Esophagus squamous epithelium (tissue), 5 donors: ENCODE data around the gene TNRC6A. TPM values are rescaled to one million over a fixed set of nuclear protein-coding genes. Genes with fewer than 3 reads are reported as not detected.

Experiments used
- DNase-seq: peaks from one replicate; lab custom pipeline; 2025; lab: John Stamatoyannopoulos, UW
- H3K27ac ChIP-seq, 4 donors: fragments of 200-600 bp; sonication (generic); one replicate each; pipeline ENCODE4 v1.5.1; 2016 to 2019; ENCODE audit warnings: mild to moderate bottlenecking in 1 of 4
- H3K27me3 ChIP-seq, 4 donors: fragments of 200-600 bp; sonication (generic); 1 replicate in 3 of 4; 2 replicates in 1 of 4; pipeline versions ENCODE4 v1.5.1 to v1.6.0; 2017 to 2021; ENCODE audit warnings: antibody characterized with exemption in 1 of 4
- H3K36me3 ChIP-seq, 3 donors: fragments of 200-600 bp; sonication (generic); one replicate each; pipeline ENCODE4 v1.5.1; 2016 to 2019
- H3K4me1 ChIP-seq, 3 donors: fragments of 200-600 bp; sonication (generic); one replicate each; pipeline ENCODE4 v1.5.1; 2017 to 2019
- H3K4me3 ChIP-seq, 4 donors: fragments of 200-600 bp; sonication (generic); 1 replicate in 3 of 4; 2 replicates in 1 of 4; pipeline ENCODE4 v1.5.1; 2016 to 2019; ENCODE audit warnings: mild to moderate bottlenecking in 2 of 4, moderate library complexity in 1 of 4
- H3K9me3 ChIP-seq, 3 donors: fragments of 200-600 bp; sonication (generic); one replicate each; pipeline ENCODE4 v1.5.1; 2016 to 2019
- CTCF ChIP-seq, 6 experiments: fragments of 450-650 bp in 4 of 6; fragments of 200-600 bp in 2 of 6; sonication (generic) in 2 of 6; IDR thresholded peaks; one replicate each; pipeline ENCODE4 v1.5.1; 2016 to 2019; ENCODE audit warnings: antibody characterized with exemption in 6 of 6, mild to moderate bottlenecking in 4 of 6, moderate library complexity in 4 of 6
- POLR2A ChIP-seq, 4 donors: fragments of 450-650 bp; IDR thresholded peaks; one replicate each; pipeline ENCODE4 v1.6.1; 2017; ENCODE audit warnings: antibody characterized with exemption in 4 of 4, mild to moderate bottlenecking in 4 of 4, moderate library complexity in 3 of 4
- WGBS, 2 donors: methylation state at CpG; one replicate each; pipeline ENCODE4 v1.1.5; 2018; 5-methylcytosine and 5-hydroxymethylcytosine counted together
- intact Hi-C: fragments of 100-400 bp; cut with DNase I; formaldehyde crosslinking; loops from one replicate; pipeline ENCODE4 v1.15.0; 2022
- total RNA-seq, 4 donors: library from RNA; depleted of rRNA; stranded (reverse); fragments of >200 nt; gene quantifications; one replicate each; pipeline ENCODE4 v1.1.0, GENCODE V29; 2016
- donor health status: DM: yes; HTN: yes; CAD: no.

The TNRC6A gene
- total RNA-seq, 4 donors from 2014 or later = 12.3 to 34.0 (median 18.5) TPM

GRCh38 chr16:24849641-24850040, 120.2 kb downstream of the TNRC6A start:
- DNase-seq = no peak

GRCh38 chr16:24850289-24850938, 121.0 kb downstream of the TNRC6A start:
- Histone ChIP-seq H3K36me3 (no peaks in the 10 kb centered on the region), H3K27ac (no peak overlapping the region), H3K4me3 (no peak overlapping the region), H3K9me3 (no peaks in the 10 kb centered on the region), H3K27me3 (no peaks in the 10 kb centered on the region), H3K4me1 (peaks cover 6 to 25% (median 14%) of the 10 kb centered on the region in 3 donors)
- DNase-seq = no peak
- WGBS, 2 donors = 61 to 74% methylated on average over 4 to 9 of the region's 9 CpGs
- no peak for TF ChIP-seq POLR2A (IDR thresholded peaks at IDR 0.05)
- intact Hi-C loops = no loop called here

More at GRCh38 chr16:24849641-24850040, 120.2 kb downstream of the TNRC6A start:
- Histone ChIP-seq H3K27me3 (no peaks in the 10 kb centered on the region), H3K9me3 (no peaks in the 10 kb centered on the region), H3K4me1 (peaks cover 6 to 25% (median 14%) of the 10 kb centered on the region in 3 donors), H3K4me3 (no peak overlapping the region), H3K27ac (no peak overlapping the region), H3K36me3 (no peaks in the 10 kb centered on the region)
- WGBS, 2 donors = 88 to 92% methylated on average over 5 of the region's 5 CpGs
- no peak for TF ChIP-seq CTCF (IDR thresholded peaks at IDR 0.05)
- TF ChIP-seq POLR2A (IDR thresholded peaks at IDR 0.05) = no peak
- intact Hi-C loops = no loop called here

- intact Hi-C loops = no loop called here
- DNase-seq = no peak
- peaks cover 6 to 25% (median 14%) of the 10 kb centered on the region in 3 donors for H3K4me1 ChIP-seq
Measured at GRCh38 chr16:24851700-24852099, 122.2 kb downstream of the TNRC6A start.

GRCh38 chr16:24852281-24852721, 122.8 kb downstream of the TNRC6A start:
- Histone ChIP-seq H3K36me3 (no peaks in the 10 kb centered on the region), H3K4me1 (peaks cover 6 to 25% (median 14%) of the 10 kb centered on the region in 3 donors), H3K27ac (no peak overlapping the region), H3K9me3 (no peaks in the 10 kb centered on the region), H3K4me3 (no peak overlapping the region), H3K27me3 (peaks cover 0 to under 1% (median 0%) of the 10 kb centered on the region in 4 donors)
- DNase-seq = no peak
- 36 to 49% methylated on average over 5 to 7 of the region's 8 CpGs for WGBS, 2 donors
- intact Hi-C loops = no loop called here
- TF ChIP-seq CTCF (IDR thresholded peaks at IDR 0.05) (no peak), POLR2A (IDR thresholded peaks at IDR 0.05) (no peak)

More at GRCh38 chr16:24851700-24852099, 122.2 kb downstream of the TNRC6A start:
- H3K4me3 ChIP-seq = no peak overlapping the region
- H3K27me3 ChIP-seq = no peaks in the 10 kb centered on the region
- H3K36me3 ChIP-seq = no peaks in the 10 kb centered on the region
- no peaks in the 10 kb centered on the region for H3K9me3 ChIP-seq
- 34 to 38% methylated on average over 8 of the region's 8 CpGs for WGBS, 2 donors
- TF ChIP-seq CTCF (IDR thresholded peaks at IDR 0.05) (no peak), POLR2A (IDR thresholded peaks at IDR 0.05) (no peak)
- H3K27ac ChIP-seq = no peak overlapping the region

GRCh38 chr16:24853169-24853824, 123.8 kb downstream of the TNRC6A start:
- no peaks in the 10 kb centered on the region for H3K36me3 ChIP-seq
- no peak for DNase-seq
- H3K27me3 ChIP-seq = peaks cover 0 to 3% (median 0%) of the 10 kb centered on the region in 4 donors
- peaks cover 6 to 25% (median 14%) of the 10 kb centered on the region in 3 donors for H3K4me1 ChIP-seq
- no peaks in the 10 kb centered on the region for H3K9me3 ChIP-seq
- TF ChIP-seq POLR2A (IDR thresholded peaks at IDR 0.05) (no peak), CTCF (IDR thresholded peaks at IDR 0.05) (no peak)
- no peak overlapping the region for H3K27ac ChIP-seq
- 43 to 67% methylated on average over 6 to 7 of the region's 8 CpGs for WGBS, 2 donors
- no peak overlapping the region for H3K4me3 ChIP-seq
- intact Hi-C loops = no loop called here
